GM12878 (cell line): ENCODE results near the gene CNTNAP2. TPM values are rescaled to one million over a fixed set of nuclear protein-coding genes. Genes with fewer than 3 reads are reported as not detected.

Experiments
- ATAC-seq: fragments of 200-7000 bp; cut with Tn5 transposase; 3 replicates; pipeline ENCODE4 v1.9.1; 2020; ENCODE audit warnings: mild to moderate bottlenecking, moderate library complexity
- BruUV-seq: library from RNA; stranded (reverse); fragments of 400-500 nt; replicated peaks from 2 replicates; lab custom pipeline; 2021; lab: Mats Ljungman, UMichigan
- CTCF ChIA-PET: fragments of 300-600 bp; sonication (Branson Sonifier 250); formaldehyde crosslinking; extraction: SDS; loops from one replicate; lab custom pipeline; 2021; ENCODE audit warnings: inconsistent platforms; lab: Yijun Ruan, JAX
- POLR2A ChIA-PET: fragments of 350-600 bp; formaldehyde crosslinking; extraction: SDS; loops from one replicate; lab custom pipeline; 2021; ENCODE audit warnings: inconsistent platforms; lab: Charles Lee
- RAD21 ChIA-PET: fragments of 300-600 bp; sonication (Branson Sonifier 250); formaldehyde crosslinking; loops from one replicate; lab custom pipeline; 2023; ENCODE audit warnings: antibody characterized with exemption; ENCODE audit not compliant: unreplicated experiment; lab: Charles Lee
- SMC1A ChIA-PET: fragments of 300-600 bp; sonication (Branson Sonifier 250); formaldehyde crosslinking; loops from one replicate; lab custom pipeline; 2023; ENCODE audit not compliant: unreplicated experiment, uncharacterized antibody; lab: Charles Lee
- DNase-seq: peaks from one replicate; pipeline ENCODE4 v3.0.0-alpha.2; 2011; ENCODE audit warnings: low read depth, low spot score
- FAIRE-seq: peaks from 3 replicates; lab custom pipeline; 2011; peaks lifted over from hg19 to GRCh38; lab: Jason Lieb, UNC
- H2AFZ ChIP-seq: 2 replicates; pipeline ENCODE4 v1.6.0; 2011; ENCODE audit warnings: low read depth, low read length, control low read depth; ENCODE audit not compliant: control insufficient read depth
- H3K27ac ChIP-seq: 2 replicates; pipeline ENCODE4 v1.5.1; 2011; ENCODE audit warnings: control low read depth; ENCODE audit not compliant: control insufficient read depth, insufficient read depth
- H3K27me3 ChIP-seq, 2 experiments: replicated peaks in 1 of 2; 2 replicates each; pipeline versions ENCODE4 v1.6.0 to v1.6.1; 2011; ENCODE audit warnings: low read length in 1 of 2; ENCODE audit not compliant: control insufficient read depth in 2 of 2, insufficient read depth in 2 of 2
- H3K36me3 ChIP-seq, 2 experiments: 2 replicates each; pipeline ENCODE4 v1.5.1; 2011; ENCODE audit warnings: low read length in 1 of 2; ENCODE audit not compliant: control insufficient read depth in 2 of 2, insufficient read depth in 2 of 2
- H3K4me1 ChIP-seq: 2 replicates; pipeline ENCODE4 v1.6.1; 2011; ENCODE audit warnings: mild to moderate bottlenecking, low read length, moderate library complexity, mixed read lengths; ENCODE audit not compliant: control insufficient read depth, insufficient read depth
- H3K4me2 ChIP-seq: 2 replicates; pipeline ENCODE4 v1.6.0; 2011; ENCODE audit warnings: control low read depth; ENCODE audit not compliant: control insufficient read depth, insufficient read depth
- H3K4me3 ChIP-seq: fragments of 200-600 bp; sonication (generic); 2 replicates; pipeline ENCODE4 v1.5.1; 2016
- H3K79me2 ChIP-seq: 2 replicates; pipeline ENCODE4 v1.6.0; 2011; ENCODE audit warnings: low read length; ENCODE audit not compliant: control insufficient read depth, insufficient read depth
- H3K9ac ChIP-seq: 2 replicates; pipeline ENCODE4 v1.8.0; 2011; ENCODE audit warnings: low read length, control low read depth, mixed read lengths; ENCODE audit not compliant: control insufficient read depth, insufficient read depth
- H3K9me3 ChIP-seq: replicated peaks from 3 replicates; pipeline ENCODE4 v1.5.1; 2011; ENCODE audit warnings: mild to moderate bottlenecking, low read length; ENCODE audit not compliant: control insufficient read depth, insufficient read depth
- H4K20me1 ChIP-seq: 2 replicates; pipeline ENCODE4 v1.6.0; 2011; ENCODE audit not compliant: control insufficient read depth, insufficient read depth
- ASH2L ChIP-seq: fragments of 300-600, 200-600 bp; sonication (generic); IDR thresholded peaks from 2 replicates; pipeline ENCODE4 v1.6.1; 2017; ENCODE audit warnings: low read depth, mild to moderate bottlenecking, borderline replicate concordance
- GABPA ChIP-seq: IDR thresholded peaks from 2 replicates; pipeline ENCODE4 v1.6.1; 2014; ENCODE audit warnings: antibody characterized with exemption, low read depth, mild to moderate bottlenecking, inconsistent platforms
- WGBS: methylation state at CpG from one replicate; pipeline ENCODE4 v1.1.6; 2016; ENCODE audit warnings: low lambda C conversion rate; ENCODE audit not compliant: insufficient replicate concordance, insufficient coverage; ENCODE audit errors: missing lambda C conversion rate; 5-methylcytosine and 5-hydroxymethylcytosine counted together
- in situ Hi-C: fragments of 300-500 bp; cut with MboI; formaldehyde crosslinking; loops from 9 replicates; pipeline ENCODE4 v1.14.3; 2018; ENCODE audit warnings: mixed read lengths
- intact Hi-C: fragments of 100-400 bp; cut with micrococcal nuclease; formaldehyde crosslinking; loops from one replicate; pipeline ENCODE4 v1.14.2; 2022; ENCODE audit not compliant: unreplicated experiment
- polyA plus RNA-seq, 11 experiments: library from polyadenylated mRNA; depleted of rRNA in 4 of 11; unstranded in 6 of 11; stranded (reverse) in 5 of 11; fragments of >200 nt; fragmentation: Nextera tagmentation in 4 of 11; fragmentation: Illumina TruSeq in 1 of 11; extraction: Ambion mirVana in 4 of 11; extraction: Trizol in 1 of 11; gene quantifications; 1 replicate in 1 of 11; 2 replicates in 10 of 11; pipeline versions ENCODE4 v1.2.1 to v1.2.3, GENCODE V29; 2011 to 2016; ENCODE audit warnings: inconsistent platforms in 2 of 11, missing spikeins in 2 of 11, low read depth in 1 of 11
- total RNA-seq, 4 experiments: library from RNA; depleted of rRNA in 3 of 4; stranded (reverse); fragments of >200 nt in 3 of 4; fragmentation: Illumina TruSeq in 1 of 4; extraction: Trizol in 1 of 4; gene quantifications; 2 replicates each; pipeline versions ENCODE4 v1.2.1 to v1.2.3, GENCODE V29; 2013 to 2021

Gene CNTNAP2
- total and polyA plus RNA-seq, 10 of the 15 experiments (the other 5 are each of a cell fraction or from before 2014, with no cell fraction given), result 0.03 to 0.08 (median 0.03) TPM; not detected in 7

GRCh38 chr7:146067880-146068279 is 48.7 kb upstream of the CNTNAP2 start:
- in situ Hi-C loops, result no loop called here
- no peak overlapping the region for H3K4me2 ChIP-seq
- ChIA-PET POLR2A (no interaction called here), SMC1A (no interaction called here), CTCF (interaction anchor here (2.1 kb wide), 1 partner anchor 22 kb away, joined by 6 read pairs; no protein-coding TSS in a partner anchor), RAD21 (no interaction called here)
- H3K9ac ChIP-seq, result no peak overlapping the region
- intact Hi-C loops, result no loop called here
- FAIRE-seq (no peak), DNase-seq (no peak)
- BruUV-seq, result no TSS peak
- WGBS, result 81% methylated on average over 3 of the region's 3 CpGs
- H3K27ac ChIP-seq, result no peak overlapping the region
- H2AFZ ChIP-seq, result no peak overlapping the region
- no peaks in the 10 kb centered on the region for H3K79me2 ChIP-seq
- H3K36me3 ChIP-seq, result no peaks in the 10 kb centered on the region
- H4K20me1 ChIP-seq, result no peaks in the 10 kb centered on the region
- H3K27me3 ChIP-seq, result no peaks in the 10 kb centered on the region
- H3K9me3 ChIP-seq, result no peaks in the 10 kb centered on the region
- no peaks in the 10 kb centered on the region for H3K4me1 ChIP-seq
- H3K4me3 ChIP-seq, result no peak overlapping the region
- no peak for TF ChIP-seq ASH2L
- TF ChIP-seq, all 136 proteins: peak for 0
- ATAC-seq, result no peak

GRCh38 chr7:146074195-146074765 is 42.3 kb upstream of the CNTNAP2 start:
- intact Hi-C loops, result no loop called here
- no TSS peak for BruUV-seq

More at GRCh38 chr7:146074195-146074765, 42.3 kb upstream of the CNTNAP2 start:
- Histone ChIP-seq H2AFZ (no peak overlapping the region), H3K27me3 (no peaks in the 10 kb centered on the region), H3K36me3 (no peaks in the 10 kb centered on the region), H3K4me1 (no peaks in the 10 kb centered on the region), H3K79me2 (no peaks in the 10 kb centered on the region), H3K9me3 (no peaks in the 10 kb centered on the region), H3K27ac (no peak overlapping the region), H3K4me2 (no peak overlapping the region), H3K9ac (no peak overlapping the region), H3K4me3 (no peak overlapping the region), H4K20me1 (no peaks in the 10 kb centered on the region)
- SMC1A ChIA-PET, result no interaction called here
- RAD21 ChIA-PET, result no interaction called here
- no peak for TF ChIP-seq GABPA
- DNase-seq (no peak), ATAC-seq (no peak), FAIRE-seq (no peak)
- POLR2A ChIA-PET, result no interaction called here
- CTCF ChIA-PET, result no interaction called here
- 16% methylated on average over 6 of the region's 6 CpGs for WGBS
- in situ Hi-C loops, result no loop called here
